Activated T-cell treated with anti-CD3 and anti-CD28 coated beads for 4 hours (primary cell): ENCODE data around the gene TXNRD2.
"Not testable (repeated sequence)": the region's sequence is repeated elsewhere in the genome, so short reads cannot be mapped to it uniquely, and the experiment has no call there.

ENCODE experiments used
- DNase-seq: peaks from one replicate; pipeline ENCODE4 v3.0.0-alpha.2; 2020

The TXNRD2 gene

GRCh38 chr22:19918332-19919106, 23.1 kb downstream of the TXNRD2 start:
- no peak for DNase-seq

- DNase-seq: no peak
Measured at GRCh38 chr22:19917389-19918138, 24.1 kb downstream of the TXNRD2 start.

- no peak for DNase-seq
Measured at GRCh38 chr22:19916941-19917340, 24.7 kb downstream of the TXNRD2 start.

- DNase-seq: no peak
Measured at GRCh38 chr22:19916006-19916405, 25.6 kb downstream of the TXNRD2 start.

GRCh38 chr22:19915287-19915954, 26.2 kb downstream of the TXNRD2 start:
- no peak for DNase-seq

GRCh38 chr22:19914201-19914943, 27.2 kb downstream of the TXNRD2 start:
- no peak for DNase-seq

- no peak for DNase-seq
Measured at GRCh38 chr22:19913337-19913936, 28.2 kb downstream of the TXNRD2 start.

- no peak for DNase-seq
Measured at GRCh38 chr22:19912271-19912999, 29.2 kb downstream of the TXNRD2 start.

- DNase-seq: no peak
Measured at GRCh38 chr22:19911540-19912270, 29.9 kb downstream of the TXNRD2 start.

GRCh38 chr22:19910180-19910744, 31.4 kb downstream of the TXNRD2 start:
- DNase-seq: no peak

- peak; percentile 78 for DNase-seq
Measured at GRCh38 chr22:19909350-19910179, 32.1 kb downstream of the TXNRD2 start.

- not testable (repeated sequence) for DNase-seq
Measured at GRCh38 chr22:19907902-19908301, 33.7 kb downstream of the TXNRD2 start.

- DNase-seq: not testable (repeated sequence)
Measured at GRCh38 chr22:19906864-19907263, 34.8 kb downstream of the TXNRD2 start.

- DNase-seq: no peak
Measured at GRCh38 chr22:19905347-19906276, 36.0 kb downstream of the TXNRD2 start.

GRCh38 chr22:19904935-19905334, 36.7 kb downstream of the TXNRD2 start:
- no peak for DNase-seq

- no peak for DNase-seq
Measured at GRCh38 chr22:19904174-19904856, 37.3 kb downstream of the TXNRD2 start.

GRCh38 chr22:19903513-19903912, 38.1 kb downstream of the TXNRD2 start:
- no peak for DNase-seq

- no peak for DNase-seq
Measured at GRCh38 chr22:19903031-19903430, 38.6 kb downstream of the TXNRD2 start.
